CD4-positive, alpha-beta T cell (primary cell): Measurements from ENCODE around the gene ARMC7. TPM values are rescaled to one million over a fixed set of nuclear protein-coding genes. Genes with fewer than 3 reads are reported as not detected.
A peak's percentile ranks its signal among the peaks of the same experiment; 100 is the strongest.

Experiments
- ATAC-seq: fragments of 200-7000 bp; cut with Tn5 transposase; one replicate; pipeline ENCODE4 v1.10.0; 2022; ENCODE audit warnings: mild to moderate bottlenecking; ENCODE audit not compliant: poor library complexity
- CTCF ChIA-PET: fragments of 350-600 bp; sonication (Branson Sonifier 250); formaldehyde crosslinking; loops from one replicate; lab custom pipeline; 2021; ENCODE audit warnings: antibody characterized with exemption, inconsistent platforms; lab: Charles Lee
- POLR2A ChIA-PET: fragments of 350-600 bp; sonication (Branson Sonifier 250); formaldehyde crosslinking; loops from one replicate; lab custom pipeline; 2021; ENCODE audit warnings: antibody characterized with exemption, inconsistent platforms; lab: Charles Lee
- DNase-seq, 14 experiments: peaks; one replicate each; pipeline ENCODE4 v3.0.0-alpha.2; 2013 to 2020; ENCODE audit warnings: mixed read lengths in 2 of 14
- H3K27ac ChIP-seq, 2 donors: one replicate each; pipeline versions ENCODE4 v1.5.1 to v1.7.0; 2013; ENCODE audit warnings: low read length in 2 of 2, low read depth in 1 of 2, mild to moderate bottlenecking in 1 of 2
- H3K27me3 ChIP-seq, 2 experiments: 1 replicate in 1 of 2; 2 replicates in 1 of 2; pipeline versions ENCODE4 v1.6.1 to v1.7.0; 2013; ENCODE audit warnings: low read length in 2 of 2, control low read depth in 1 of 2, mild to moderate bottlenecking in 1 of 2, moderate library complexity in 1 of 2; ENCODE audit not compliant: insufficient read depth in 2 of 2, control insufficient read depth in 1 of 2
- H3K36me3 ChIP-seq: one replicate; pipeline ENCODE4 v1.6.1; 2013; ENCODE audit warnings: low read length, control low read depth; ENCODE audit not compliant: insufficient read depth
- H3K4me1 ChIP-seq: one replicate; pipeline ENCODE4 v1.6.1; 2013; ENCODE audit warnings: low read length, control low read depth; ENCODE audit not compliant: insufficient read depth
- H3K4me3 ChIP-seq: one replicate; pipeline ENCODE4 v1.5.1; 2013; ENCODE audit warnings: mild to moderate bottlenecking, low read length, moderate library complexity
- H3K9me3 ChIP-seq, 2 experiments: 1 replicate in 1 of 2; 2 replicates in 1 of 2; pipeline versions ENCODE4 v1.6.1 to v1.7.0; 2013; ENCODE audit warnings: low read length in 2 of 2, mild to moderate bottlenecking in 2 of 2, control low read depth in 1 of 2, moderate library complexity in 1 of 2; ENCODE audit not compliant: control insufficient read depth in 1 of 2, insufficient read depth in 1 of 2
- H3K27ac Mint-ChIP-seq: one replicate; pipeline ENCODE4 v1.8.0; 2020; ENCODE audit warnings: mixed read lengths
- H3K27me3 Mint-ChIP-seq: one replicate; pipeline ENCODE4 v1.8.0; 2021; ENCODE audit warnings: mixed read lengths
- H3K36me3 Mint-ChIP-seq: one replicate; pipeline ENCODE4 v1.8.0; 2021; ENCODE audit warnings: low read depth, mixed read lengths
- H3K4me1 Mint-ChIP-seq: one replicate; pipeline ENCODE4 v1.8.0; 2021; ENCODE audit warnings: low read depth, mixed read lengths
- H3K4me3 Mint-ChIP-seq: one replicate; pipeline ENCODE4 v1.8.0; 2020; ENCODE audit warnings: mild to moderate bottlenecking, mixed read lengths
- H3K9me3 Mint-ChIP-seq: one replicate; pipeline ENCODE4 v1.8.0; 2020; ENCODE audit warnings: mixed read lengths
- intact Hi-C, 2 experiments: fragments of 100-400 bp; cut with DNase I in 1 of 2; cut with micrococcal nuclease in 1 of 2; formaldehyde crosslinking; loops; one replicate each; pipeline versions ENCODE4 v1.15.1 to v1.9.0; 2023 to 2025; cut with DNase I, micrococcal nuclease
- total RNA-seq, 174 experiments: library from RNA in 2 of 174; stranded (reverse) in 2 of 174; gene quantifications; one replicate each; pipeline ENCODE4 v1.2.3 and lab custom pipeline; 2021 to 2026
- TF ChIP-seq, protein P1 (sequence below): fragments of 200-600 bp; IDR thresholded peaks from one replicate; pipeline ENCODE4 v1.8.0; 2022; ENCODE audit warnings: antibody characterized with exemption, mild to moderate bottlenecking

ARMC7 gene
- total RNA-seq, 2 experiments from 2014 or later: 4.1 to 4.8 TPM

DNA sequence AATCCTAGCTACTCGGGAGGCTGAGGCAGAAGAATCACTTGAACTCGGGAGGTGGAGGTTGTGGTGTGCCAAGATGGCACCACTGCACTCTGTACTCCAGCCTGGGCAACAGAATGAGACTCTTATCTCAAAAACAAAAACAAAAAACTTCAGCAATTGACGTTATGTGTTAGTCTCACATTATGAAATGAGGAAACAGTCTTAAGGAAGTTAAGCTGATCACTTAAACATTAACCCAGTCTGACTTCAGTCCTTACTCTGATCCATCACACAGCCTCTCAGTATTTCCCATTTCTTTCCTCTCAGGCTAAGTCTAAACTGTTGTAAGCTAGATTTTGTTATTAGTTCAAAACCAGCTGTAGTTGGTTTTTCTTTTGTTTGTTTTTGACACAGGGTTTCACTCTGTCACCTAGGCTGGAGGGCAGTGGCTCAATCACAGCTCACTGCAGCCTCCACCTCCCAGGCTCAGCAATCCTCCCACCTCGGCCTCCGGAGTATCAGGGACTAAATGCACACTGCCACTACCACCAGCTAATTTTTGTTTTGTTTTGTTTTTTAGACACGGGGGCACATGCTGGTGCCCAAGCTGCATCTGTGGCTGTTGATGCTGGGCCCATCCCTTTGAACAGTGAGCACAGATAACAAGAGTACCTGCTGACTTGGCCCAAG, 38.2 kb downstream of the ARMC7 start:
- Mint-ChIP-seq H3K9me3 (no peaks in the 10 kb centered on the region), H3K27me3 (no peaks in the 10 kb centered on the region), H3K4me1 (peaks cover 23% of the 10 kb centered on the region), H3K27ac (peak overlapping the region; percentile 13), H3K4me3 (no peak overlapping the region), H3K36me3 (peaks cover 63% of the 10 kb centered on the region)
- no peak overlapping the region for H3K4me3 ChIP-seq
- no peaks in the 10 kb centered on the region for H3K27me3 ChIP-seq
- H3K27ac ChIP-seq: no peak overlapping the region
- H3K36me3 ChIP-seq: peaks cover 45% of the 10 kb centered on the region
- ATAC-seq (no peak), DNase-seq (peak in 1 of 14 experiments; percentile 15)
- intact Hi-C loops: no loop called here
- H3K9me3 ChIP-seq: no peaks in the 10 kb centered on the region
- peaks cover 16% of the 10 kb centered on the region for H3K4me1 ChIP-seq
- TF ChIP-seq, protein P1, sequence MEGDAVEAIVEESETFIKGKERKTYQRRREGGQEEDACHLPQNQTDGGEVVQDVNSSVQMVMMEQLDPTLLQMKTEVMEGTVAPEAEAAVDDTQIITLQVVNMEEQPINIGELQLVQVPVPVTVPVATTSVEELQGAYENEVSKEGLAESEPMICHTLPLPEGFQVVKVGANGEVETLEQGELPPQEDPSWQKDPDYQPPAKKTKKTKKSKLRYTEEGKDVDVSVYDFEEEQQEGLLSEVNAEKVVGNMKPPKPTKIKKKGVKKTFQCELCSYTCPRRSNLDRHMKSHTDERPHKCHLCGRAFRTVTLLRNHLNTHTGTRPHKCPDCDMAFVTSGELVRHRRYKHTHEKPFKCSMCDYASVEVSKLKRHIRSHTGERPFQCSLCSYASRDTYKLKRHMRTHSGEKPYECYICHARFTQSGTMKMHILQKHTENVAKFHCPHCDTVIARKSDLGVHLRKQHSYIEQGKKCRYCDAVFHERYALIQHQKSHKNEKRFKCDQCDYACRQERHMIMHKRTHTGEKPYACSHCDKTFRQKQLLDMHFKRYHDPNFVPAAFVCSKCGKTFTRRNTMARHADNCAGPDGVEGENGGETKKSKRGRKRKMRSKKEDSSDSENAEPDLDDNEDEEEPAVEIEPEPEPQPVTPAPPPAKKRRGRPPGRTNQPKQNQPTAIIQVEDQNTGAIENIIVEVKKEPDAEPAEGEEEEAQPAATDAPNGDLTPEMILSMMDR: no peak
- ChIA-PET CTCF (interaction anchor here (2.1 kb wide), 1 partner anchor 34 kb away, joined by 6 read pairs; no protein-coding TSS in a partner anchor), POLR2A (no interaction called here)

DNA sequence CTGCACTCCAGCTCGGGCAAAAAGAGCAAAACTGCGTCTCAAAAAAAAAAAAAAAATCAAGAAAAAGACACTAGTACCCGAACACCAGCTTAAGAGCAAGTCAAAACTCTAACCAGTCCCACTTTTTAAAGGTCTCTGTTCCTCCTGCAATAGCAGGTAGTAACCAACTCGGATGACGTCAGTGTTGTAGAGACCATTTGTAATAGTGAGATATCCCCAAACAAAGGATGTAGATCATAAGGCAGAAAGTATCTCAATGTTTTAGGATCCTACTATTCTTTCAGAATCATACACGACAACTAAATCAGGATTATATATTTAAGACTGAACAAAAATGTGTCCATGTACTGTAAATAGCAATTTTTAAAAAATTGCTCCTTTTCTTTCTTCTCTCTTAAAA, 42.2 kb downstream of the ARMC7 start:
- no peak overlapping the region for H3K27ac ChIP-seq
- peaks cover 37% of the 10 kb centered on the region for H3K4me1 Mint-ChIP-seq
- TF ChIP-seq, protein P1: no peak
- H3K36me3 Mint-ChIP-seq: peaks cover 46% of the 10 kb centered on the region
- H3K4me3 ChIP-seq: no peak overlapping the region
- intact Hi-C loops: no loop called here
- POLR2A ChIA-PET: no interaction called here
- CTCF ChIA-PET: interaction anchor here (0.8 to 1.8 kb wide), 2 partner anchors 20 to 38 kb away, joined by 4 to 5 read pairs; no protein-coding TSS in a partner anchor
- peak in 2 of 14 experiments; percentile 39 to 44 for DNase-seq
- H3K9me3 Mint-ChIP-seq: no peaks in the 10 kb centered on the region
- no peaks in the 10 kb centered on the region for H3K9me3 ChIP-seq
- no peaks in the 10 kb centered on the region for H3K27me3 ChIP-seq
- H3K27me3 Mint-ChIP-seq: no peaks in the 10 kb centered on the region
- ATAC-seq: no peak
- H3K36me3 ChIP-seq: peaks cover 13% of the 10 kb centered on the region
- H3K4me1 ChIP-seq: peaks cover 32% of the 10 kb centered on the region
- peak overlapping the region; percentile 97 for H3K4me3 Mint-ChIP-seq
- H3K27ac Mint-ChIP-seq: peak overlapping the region; percentile 52

DNA sequence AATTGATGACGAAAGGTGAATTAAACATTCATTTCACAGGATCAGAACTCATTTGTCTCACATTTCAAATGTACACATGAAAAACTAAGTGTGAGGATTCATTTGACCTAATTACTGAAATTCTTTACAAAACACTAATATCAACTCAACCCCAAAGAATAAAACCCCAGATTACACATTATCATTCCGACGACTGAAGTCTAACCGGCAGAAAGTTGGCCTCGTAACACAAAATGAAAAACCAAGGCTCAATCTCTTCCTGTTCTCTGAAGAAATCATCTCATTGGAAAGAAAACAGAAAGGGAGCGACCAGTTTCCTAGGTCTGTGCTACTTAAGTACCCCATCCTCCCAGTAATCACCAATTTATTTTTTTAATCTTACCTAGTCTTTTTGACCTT, 42.8 kb downstream of the ARMC7 start:
- H3K27ac ChIP-seq: no peak overlapping the region
- Mint-ChIP-seq H3K36me3 (peaks cover 40% of the 10 kb centered on the region), H3K4me3 (peak overlapping the region; percentile 97), H3K4me1 (peaks cover 37% of the 10 kb centered on the region), H3K27ac (peak overlapping the region; percentile 79), H3K9me3 (no peaks in the 10 kb centered on the region), H3K27me3 (no peaks in the 10 kb centered on the region)
- peak overlapping the region; percentile 96 for H3K4me3 ChIP-seq
- peaks cover 32% of the 10 kb centered on the region for H3K4me1 ChIP-seq
- no peak for DNase-seq
- ATAC-seq: no peak
- ChIA-PET POLR2A (no interaction called here), CTCF (no interaction called here)
- H3K9me3 ChIP-seq: no peaks in the 10 kb centered on the region
- intact Hi-C loops: no loop called here
- H3K36me3 ChIP-seq: peaks cover 7% of the 10 kb centered on the region
- TF ChIP-seq, protein P1: no peak
- H3K27me3 ChIP-seq: no peaks in the 10 kb centered on the region
